HepG2 (cell line): Measurements from ENCODE around the gene CNNM3. TPM values are rescaled to one million over a fixed set of nuclear protein-coding genes. Genes with fewer than 3 reads are reported as not detected.

ENCODE experiments used
- FOXA3 ChIP-seq: IDR thresholded peaks from 2 replicates; pipeline ENCODE4 v1.6.1; 2016; ENCODE audit warnings: missing genetic modification reagents, missing compliant biosample characterization
- GATAD1 ChIP-seq: IDR thresholded peaks from 2 replicates; pipeline ENCODE4 v1.6.1; 2016; ENCODE audit warnings: missing genetic modification reagents, missing compliant biosample characterization
- HNRNPH1 ChIP-seq: fragments of 200-400 bp; formaldehyde crosslinking; optimal IDR thresholded peaks from 2 replicates; pipeline ENCODE3; 2017; ENCODE audit warnings: mild to moderate bottlenecking, low read depth, low read length
- KDM1A ChIP-seq: IDR thresholded peaks from 2 replicates; pipeline ENCODE4 v1.6.1; 2016; ENCODE audit warnings: missing compliant biosample characterization
- KLF16 ChIP-seq, 2 experiments: sonication (generic) in 1 of 2; formaldehyde crosslinking in 1 of 2; IDR thresholded peaks; 2 replicates each; pipeline versions ENCODE4 v1.6.1 to v1.8.0; 2016 to 2023; ENCODE audit warnings: missing genetic modification reagents in 2 of 2, missing compliant biosample characterization in 1 of 2
- MAFK ChIP-seq, 2 experiments: IDR thresholded peaks in 1 of 2; conservative IDR thresholded peaks in 1 of 2; 2 replicates each; pipeline ENCODE4 v1.6.1; 2011; ENCODE audit warnings: improper control_type of control experiment in 2 of 2, low read length in 2 of 2
- NR2F6 ChIP-seq, 2 experiments: IDR thresholded peaks; 2 replicates each; pipeline ENCODE4 v1.6.1; 2016; ENCODE audit warnings: antibody characterized with exemption in 1 of 2, mild to moderate bottlenecking in 1 of 2
- NR3C1 ChIP-seq: sonication (generic); formaldehyde crosslinking; IDR thresholded peaks from 2 replicates; pipeline ENCODE4 v1.4.0; 2020; ENCODE audit warnings: missing genetic modification reagents
- PHF5A ChIP-seq: IDR thresholded peaks from one replicate; pipeline ENCODE4 v1.6.1; 2018; ENCODE audit warnings: low read depth, missing genetic modification reagents; ENCODE audit not compliant: unreplicated experiment
- TBL1XR1 ChIP-seq: fragments of 150-350 bp; IDR thresholded peaks from 2 replicates; pipeline ENCODE4 v1.6.1; 2014; ENCODE audit warnings: borderline replicate concordance, low read length; ENCODE audit not compliant: partially characterized antibody
- TBX2 ChIP-seq: sonication (generic); formaldehyde crosslinking; IDR thresholded peaks from 2 replicates; pipeline ENCODE4 v1.5.0; 2020; ENCODE audit warnings: missing genetic modification reagents, mild to moderate bottlenecking, borderline replicate concordance
- ZBTB2 ChIP-seq: sonication (generic); formaldehyde crosslinking; IDR thresholded peaks from 2 replicates; pipeline ENCODE4 v1.8.0; 2022; ENCODE audit warnings: low read depth, missing genetic modification reagents
- ZBTB4 ChIP-seq: sonication (generic); formaldehyde crosslinking; IDR thresholded peaks from 2 replicates; pipeline ENCODE4 v1.4.0; 2020; ENCODE audit warnings: missing genetic modification reagents, mild to moderate bottlenecking, borderline replicate concordance
- ZBTB42 ChIP-seq: sonication (generic); formaldehyde crosslinking; IDR thresholded peaks from 2 replicates; pipeline ENCODE4 v1.5.0; 2020; ENCODE audit warnings: mild to moderate bottlenecking, missing genetic modification reagents
- ZNF263 ChIP-seq: sonication (generic); formaldehyde crosslinking; IDR thresholded peaks from 2 replicates; pipeline ENCODE4 v1.4.0; 2020; ENCODE audit warnings: missing genetic modification reagents
- ZNF512B ChIP-seq: sonication (generic); formaldehyde crosslinking; IDR thresholded peaks from 2 replicates; pipeline ENCODE4 v1.5.1; 2020; ENCODE audit warnings: missing genetic modification reagents, mild to moderate bottlenecking, borderline replicate concordance
- ZNF569 ChIP-seq: sonication (generic); formaldehyde crosslinking; IDR thresholded peaks from 2 replicates; pipeline ENCODE4 v1.5.0; 2020; ENCODE audit warnings: mild to moderate bottlenecking, missing genetic modification reagents, moderate library complexity, borderline replicate concordance
- ZNF644 ChIP-seq: IDR thresholded peaks from 2 replicates; pipeline ENCODE4 v1.6.1; 2016; ENCODE audit warnings: low read depth
- ZNF775 ChIP-seq: sonication (generic); formaldehyde crosslinking; IDR thresholded peaks from 2 replicates; pipeline ENCODE4 v1.4.0; 2020; ENCODE audit warnings: missing genetic modification reagents, mild to moderate bottlenecking, moderate library complexity, borderline replicate concordance
- ZSCAN31 ChIP-seq: sonication (generic); formaldehyde crosslinking; IDR thresholded peaks from 2 replicates; pipeline ENCODE4 v1.5.0; 2020; ENCODE audit warnings: low read depth, mild to moderate bottlenecking, missing genetic modification reagents
- polyA plus RNA-seq, 8 experiments: library from polyadenylated mRNA; depleted of rRNA in 3 of 8; stranded (reverse) in 7 of 8; unstranded in 1 of 8; fragments of >200 nt; fragmentation: Illumina TruSeq in 4 of 8; extraction: Trizol in 4 of 8; gene quantifications; 2 replicates each; pipeline versions ENCODE4 v1.2.1 to v1.2.3, GENCODE V29; 2011 to 2016; ENCODE audit warnings: low read depth in 4 of 8, missing spikeins in 1 of 8, mixed read lengths in 1 of 8; ENCODE audit not compliant: insufficient read depth in 1 of 8
- total RNA-seq, 5 experiments: library from RNA; depleted of rRNA; stranded (reverse); fragments of >200 nt; fragmentation: Illumina TruSeq; extraction: Trizol; gene quantifications; 2 replicates each; pipeline ENCODE4 v1.2.3, GENCODE V29; 2016; ENCODE audit warnings: low read depth in 1 of 5

Gene CNNM3
- total and polyA plus RNA-seq, 2 of the 13 experiments (the other 11 are each of a cell fraction or from before 2014, with no cell fraction given): 21.2 to 27.9 TPM

- peak; percentile 29 to 49; a peak in 2 of 4 replicates for TF ChIP-seq KLF16 (CRISPR knock-in tag; IDR thresholded peaks at IDR 0.05)
- TF ChIP-seq ZBTB4 (CRISPR knock-in tag): no peak
- TF ChIP-seq ZNF644 (CRISPR knock-in tag): no peak
- peak; percentile 72 for TF ChIP-seq GATAD1 (CRISPR knock-in tag)
- no peak for TF ChIP-seq NR2F6 (IDR thresholded peaks at IDR 0.05)
- TF ChIP-seq NR2F6 (CRISPR knock-in tag; IDR thresholded peaks at IDR 0.05): peak; percentile 35; the same call in 1 of the 2 replicates
- peak; percentile 82 for TF ChIP-seq TBX2 (CRISPR knock-in tag)
- TF ChIP-seq NR3C1 (CRISPR knock-in tag): no peak
- no peak; the same call in 1 of the 2 replicates for TF ChIP-seq ZNF263 (CRISPR knock-in tag)
- TF ChIP-seq FOXA3 (CRISPR knock-in tag): peak; percentile 43; the same call in 1 of the 2 replicates
- no peak; the same call in 1 of the 2 replicates for TF ChIP-seq ZBTB42 (CRISPR knock-in tag)
- TF ChIP-seq ZBTB2: 0 out of 2 replicates have a peak, but pooled peaks have one; percentile 31
- TF ChIP-seq ZNF512B (CRISPR knock-in tag): peak; percentile 83; the same call in 1 of the 2 replicates
- peak; percentile 66 for TF ChIP-seq TBL1XR1
- TF ChIP-seq ZSCAN31 (CRISPR knock-in tag): peak; percentile 87
- no peak; the same call in 1 of the 2 replicates for TF ChIP-seq ZNF569 (CRISPR knock-in tag)
- TF ChIP-seq KDM1A (CRISPR knock-in tag): no peak
- no peak for TF ChIP-seq MAFK (conservative IDR thresholded peaks at IDR 0.05 in 1 of 2, IDR thresholded peaks at IDR 0.05 in 1 of 2; ENCODE audit: low read length in 2 of 2)
- TF ChIP-seq PHF5A (CRISPR knock-in tag): peak; percentile 85
- TF ChIP-seq ZNF775 (CRISPR knock-in tag): peak; percentile 61; the same call in 1 of the 2 replicates
- no peak for TF ChIP-seq HNRNPH1
Measured at GRCh38 chr2:96857667-96858372, 41.8 kb downstream of the CNNM3 start, which contains the start of gene ANKRD39 (continued).
